HepG2 (cell line): Measurements from ENCODE around the gene KLC4. TPM values are rescaled to one million over a fixed set of nuclear protein-coding genes. Genes with fewer than 3 reads are reported as not detected.

Source experiments
- CHD2 ChIP-seq: IDR thresholded peaks from 2 replicates; pipeline ENCODE4 v1.6.1; 2011; ENCODE audit warnings: low read depth, low read length, improper control_type of control experiment
- GABPB1 ChIP-seq: IDR thresholded peaks from 2 replicates; pipeline ENCODE4 v1.6.1; 2016; ENCODE audit warnings: mild to moderate bottlenecking, missing genetic modification reagents, moderate library complexity, missing compliant biosample characterization
- HOXA5 ChIP-seq: sonication (generic); formaldehyde crosslinking; IDR thresholded peaks from 2 replicates; pipeline ENCODE4 v1.4.0; 2020; ENCODE audit warnings: missing genetic modification reagents
- NFE2L1 ChIP-seq: sonication (generic); formaldehyde crosslinking; IDR thresholded peaks from 2 replicates; pipeline ENCODE4 v1.4.0; 2020; ENCODE audit warnings: missing genetic modification reagents, mild to moderate bottlenecking, borderline replicate concordance
- NFE2L2 ChIP-seq: fragments of 150-350 bp; IDR thresholded peaks from 2 replicates; pipeline ENCODE4 v1.6.1; 2014; ENCODE audit warnings: low read length
- RAD51 ChIP-seq: fragments of 450-650 bp; IDR thresholded peaks from 2 replicates; pipeline ENCODE4 v1.6.1; 2016; ENCODE audit warnings: borderline replicate concordance
- SYNCRIP ChIP-seq: fragments of 200-400 bp; formaldehyde crosslinking; IDR thresholded peaks from 2 replicates; pipeline ENCODE4 v1.6.1; 2018; ENCODE audit warnings: mild to moderate bottlenecking, low read depth, low read length; ENCODE audit not compliant: insufficient read depth
- ZNF274 ChIP-seq: sonication (generic); formaldehyde crosslinking; IDR thresholded peaks from 2 replicates; pipeline ENCODE4 v1.5.1; 2020; ENCODE audit warnings: mild to moderate bottlenecking, missing genetic modification reagents
- ZNF3 ChIP-seq: IDR thresholded peaks from 2 replicates; pipeline ENCODE4 v1.7.0; 2017; ENCODE audit warnings: inconsistent platforms
- ZNF34 ChIP-seq: sonication (generic); formaldehyde crosslinking; IDR thresholded peaks from 2 replicates; pipeline ENCODE4 v1.4.0; 2020; ENCODE audit warnings: mild to moderate bottlenecking, missing genetic modification reagents, borderline replicate concordance
- ZNF775 ChIP-seq: sonication (generic); formaldehyde crosslinking; IDR thresholded peaks from 2 replicates; pipeline ENCODE4 v1.4.0; 2020; ENCODE audit warnings: missing genetic modification reagents, mild to moderate bottlenecking, moderate library complexity, borderline replicate concordance
- polyA plus RNA-seq, 8 experiments: library from polyadenylated mRNA; depleted of rRNA in 3 of 8; stranded (reverse) in 7 of 8; unstranded in 1 of 8; fragments of >200 nt; fragmentation: Illumina TruSeq in 4 of 8; extraction: Trizol in 4 of 8; gene quantifications; 2 replicates each; pipeline versions ENCODE4 v1.2.1 to v1.2.3, GENCODE V29; 2011 to 2016; ENCODE audit warnings: low read depth in 4 of 8, missing spikeins in 1 of 8, mixed read lengths in 1 of 8; ENCODE audit not compliant: insufficient read depth in 1 of 8
- total RNA-seq, 5 experiments: library from RNA; depleted of rRNA; stranded (reverse); fragments of >200 nt; fragmentation: Illumina TruSeq; extraction: Trizol; gene quantifications; 2 replicates each; pipeline ENCODE4 v1.2.3, GENCODE V29; 2016; ENCODE audit warnings: low read depth in 1 of 5
- TF ChIP-seq, protein P1 (sequence below): sonication (generic); formaldehyde crosslinking; IDR thresholded peaks from 2 replicates; pipeline ENCODE4 v1.5.1; 2020; ENCODE audit warnings: mild to moderate bottlenecking, missing genetic modification reagents, moderate library complexity
- TF ChIP-seq, protein P2 (sequence below): sonication (generic); formaldehyde crosslinking; IDR thresholded peaks from 2 replicates; pipeline ENCODE4 v1.8.1; 2022; ENCODE audit warnings: mild to moderate bottlenecking, missing genetic modification reagents
- TF ChIP-seq, protein P3 (sequence below): sonication (generic); formaldehyde crosslinking; conservative IDR thresholded peaks from 2 replicates; pipeline ENCODE4 v1.5.0; 2020; ENCODE audit warnings: missing genetic modification reagents
- TF ChIP-seq, protein P4 (sequence below): sonication (generic); formaldehyde crosslinking; IDR thresholded peaks from 2 replicates; pipeline ENCODE4 v1.4.0; 2020; ENCODE audit warnings: missing genetic modification reagents
- TF ChIP-seq, protein P5 (sequence below): sonication (generic); formaldehyde crosslinking; IDR thresholded peaks from 2 replicates; pipeline ENCODE4 v1.4.0; 2020; ENCODE audit warnings: mild to moderate bottlenecking, low read depth, missing genetic modification reagents

Gene KLC4
- total and polyA plus RNA-seq, 2 of the 13 experiments (the other 11 are each of a cell fraction or from before 2014, with no cell fraction given), result 45.4 to 70.4 TPM

DNA sequence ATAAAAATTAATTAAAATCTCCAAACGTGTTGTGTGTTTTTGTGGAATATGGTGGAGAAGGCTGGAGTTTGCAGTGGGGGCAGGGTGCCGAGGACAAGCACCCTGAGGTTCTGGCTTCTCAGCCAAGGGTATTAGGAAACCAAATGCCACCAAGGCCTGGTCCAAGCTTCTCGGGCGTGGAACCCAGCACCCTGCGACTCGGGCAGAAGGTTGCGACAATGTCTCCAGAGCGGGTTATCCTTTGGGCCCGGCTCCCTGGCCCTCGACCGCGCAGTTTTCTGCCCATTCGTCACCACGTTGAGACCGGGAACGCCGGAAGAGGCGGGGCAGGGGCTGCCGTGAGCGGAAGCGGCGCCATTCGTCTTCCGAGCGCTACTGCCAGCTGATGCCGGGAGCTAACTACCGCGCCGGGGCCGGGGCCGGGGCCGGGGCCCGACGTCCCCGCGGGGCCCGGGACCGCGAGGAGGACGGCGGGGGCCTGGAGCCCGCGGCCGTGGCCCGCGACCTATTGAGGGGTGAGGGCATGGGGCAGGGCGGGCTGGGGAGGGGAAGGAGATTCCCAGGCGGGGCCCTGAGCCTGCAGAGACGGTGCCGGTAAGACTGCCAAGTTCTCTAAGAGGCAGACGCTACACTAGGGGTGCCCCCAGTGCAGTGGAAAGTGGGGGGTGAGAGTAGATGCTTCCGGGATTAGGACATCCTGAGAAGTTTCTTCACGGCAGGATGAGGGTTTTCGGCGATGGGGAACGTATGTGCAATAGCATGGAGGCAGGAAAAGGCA lies 38.0 kb upstream of the KLC4 start, which contains the start of gene RRP36 (continued):
- no peak for TF ChIP-seq NFE2L1 (CRISPR knock-in tag)
- TF ChIP-seq RAD51, result no peak
- TF ChIP-seq NFE2L2, result no peak
- TF ChIP-seq CHD2, result no peak
- TF ChIP-seq HOXA5 (CRISPR knock-in tag), result no peak; the same call in 1 of the 2 replicates
- TF ChIP-seq, protein P1, sequence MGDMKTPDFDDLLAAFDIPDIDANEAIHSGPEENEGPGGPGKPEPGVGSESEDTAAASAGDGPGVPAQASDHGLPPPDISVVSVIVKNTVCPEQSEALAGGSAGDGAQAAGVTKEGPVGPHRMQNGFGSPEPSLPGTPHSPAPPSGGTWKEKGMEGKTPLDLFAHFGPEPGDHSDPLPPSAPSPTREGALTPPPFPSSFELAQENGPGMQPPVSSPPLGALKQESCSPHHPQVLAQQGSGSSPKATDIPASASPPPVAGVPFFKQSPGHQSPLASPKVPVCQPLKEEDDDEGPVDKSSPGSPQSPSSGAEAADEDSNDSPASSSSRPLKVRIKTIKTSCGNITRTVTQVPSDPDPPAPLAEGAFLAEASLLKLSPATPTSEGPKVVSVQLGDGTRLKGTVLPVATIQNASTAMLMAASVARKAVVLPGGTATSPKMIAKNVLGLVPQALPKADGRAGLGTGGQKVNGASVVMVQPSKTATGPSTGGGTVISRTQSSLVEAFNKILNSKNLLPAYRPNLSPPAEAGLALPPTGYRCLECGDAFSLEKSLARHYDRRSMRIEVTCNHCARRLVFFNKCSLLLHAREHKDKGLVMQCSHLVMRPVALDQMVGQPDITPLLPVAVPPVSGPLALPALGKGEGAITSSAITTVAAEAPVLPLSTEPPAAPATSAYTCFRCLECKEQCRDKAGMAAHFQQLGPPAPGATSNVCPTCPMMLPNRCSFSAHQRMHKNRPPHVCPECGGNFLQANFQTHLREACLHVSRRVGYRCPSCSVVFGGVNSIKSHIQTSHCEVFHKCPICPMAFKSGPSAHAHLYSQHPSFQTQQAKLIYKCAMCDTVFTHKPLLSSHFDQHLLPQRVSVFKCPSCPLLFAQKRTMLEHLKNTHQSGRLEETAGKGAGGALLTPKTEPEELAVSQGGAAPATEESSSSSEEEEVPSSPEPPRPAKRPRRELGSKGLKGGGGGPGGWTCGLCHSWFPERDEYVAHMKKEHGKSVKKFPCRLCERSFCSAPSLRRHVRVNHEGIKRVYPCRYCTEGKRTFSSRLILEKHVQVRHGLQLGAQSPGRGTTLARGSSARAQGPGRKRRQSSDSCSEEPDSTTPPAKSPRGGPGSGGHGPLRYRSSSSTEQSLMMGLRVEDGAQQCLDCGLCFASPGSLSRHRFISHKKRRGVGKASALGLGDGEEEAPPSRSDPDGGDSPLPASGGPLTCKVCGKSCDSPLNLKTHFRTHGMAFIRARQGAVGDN (CRISPR knock-in tag), result peak; percentile 96
- no peak for TF ChIP-seq ZNF3 (CRISPR knock-in tag)
- no peak for TF ChIP-seq SYNCRIP
- TF ChIP-seq, protein P2, sequence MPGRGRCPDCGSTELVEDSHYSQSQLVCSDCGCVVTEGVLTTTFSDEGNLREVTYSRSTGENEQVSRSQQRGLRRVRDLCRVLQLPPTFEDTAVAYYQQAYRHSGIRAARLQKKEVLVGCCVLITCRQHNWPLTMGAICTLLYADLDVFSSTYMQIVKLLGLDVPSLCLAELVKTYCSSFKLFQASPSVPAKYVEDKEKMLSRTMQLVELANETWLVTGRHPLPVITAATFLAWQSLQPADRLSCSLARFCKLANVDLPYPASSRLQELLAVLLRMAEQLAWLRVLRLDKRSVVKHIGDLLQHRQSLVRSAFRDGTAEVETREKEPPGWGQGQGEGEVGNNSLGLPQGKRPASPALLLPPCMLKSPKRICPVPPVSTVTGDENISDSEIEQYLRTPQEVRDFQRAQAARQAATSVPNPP (CRISPR knock-in tag), result no peak
- peak; percentile 95 for TF ChIP-seq GABPB1 (CRISPR knock-in tag)
- TF ChIP-seq, protein P3, sequence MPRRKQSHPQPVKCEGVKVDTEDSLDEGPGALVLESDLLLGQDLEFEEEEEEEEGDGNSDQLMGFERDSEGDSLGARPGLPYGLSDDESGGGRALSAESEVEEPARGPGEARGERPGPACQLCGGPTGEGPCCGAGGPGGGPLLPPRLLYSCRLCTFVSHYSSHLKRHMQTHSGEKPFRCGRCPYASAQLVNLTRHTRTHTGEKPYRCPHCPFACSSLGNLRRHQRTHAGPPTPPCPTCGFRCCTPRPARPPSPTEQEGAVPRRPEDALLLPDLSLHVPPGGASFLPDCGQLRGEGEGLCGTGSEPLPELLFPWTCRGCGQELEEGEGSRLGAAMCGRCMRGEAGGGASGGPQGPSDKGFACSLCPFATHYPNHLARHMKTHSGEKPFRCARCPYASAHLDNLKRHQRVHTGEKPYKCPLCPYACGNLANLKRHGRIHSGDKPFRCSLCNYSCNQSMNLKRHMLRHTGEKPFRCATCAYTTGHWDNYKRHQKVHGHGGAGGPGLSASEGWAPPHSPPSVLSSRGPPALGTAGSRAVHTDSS (CRISPR knock-in tag), result no peak
- TF ChIP-seq ZNF274 (CRISPR knock-in tag), result peak; percentile 82; the same call in 1 of the 2 replicates
- no peak for TF ChIP-seq ZNF775 (CRISPR knock-in tag)
- TF ChIP-seq, protein P4, sequence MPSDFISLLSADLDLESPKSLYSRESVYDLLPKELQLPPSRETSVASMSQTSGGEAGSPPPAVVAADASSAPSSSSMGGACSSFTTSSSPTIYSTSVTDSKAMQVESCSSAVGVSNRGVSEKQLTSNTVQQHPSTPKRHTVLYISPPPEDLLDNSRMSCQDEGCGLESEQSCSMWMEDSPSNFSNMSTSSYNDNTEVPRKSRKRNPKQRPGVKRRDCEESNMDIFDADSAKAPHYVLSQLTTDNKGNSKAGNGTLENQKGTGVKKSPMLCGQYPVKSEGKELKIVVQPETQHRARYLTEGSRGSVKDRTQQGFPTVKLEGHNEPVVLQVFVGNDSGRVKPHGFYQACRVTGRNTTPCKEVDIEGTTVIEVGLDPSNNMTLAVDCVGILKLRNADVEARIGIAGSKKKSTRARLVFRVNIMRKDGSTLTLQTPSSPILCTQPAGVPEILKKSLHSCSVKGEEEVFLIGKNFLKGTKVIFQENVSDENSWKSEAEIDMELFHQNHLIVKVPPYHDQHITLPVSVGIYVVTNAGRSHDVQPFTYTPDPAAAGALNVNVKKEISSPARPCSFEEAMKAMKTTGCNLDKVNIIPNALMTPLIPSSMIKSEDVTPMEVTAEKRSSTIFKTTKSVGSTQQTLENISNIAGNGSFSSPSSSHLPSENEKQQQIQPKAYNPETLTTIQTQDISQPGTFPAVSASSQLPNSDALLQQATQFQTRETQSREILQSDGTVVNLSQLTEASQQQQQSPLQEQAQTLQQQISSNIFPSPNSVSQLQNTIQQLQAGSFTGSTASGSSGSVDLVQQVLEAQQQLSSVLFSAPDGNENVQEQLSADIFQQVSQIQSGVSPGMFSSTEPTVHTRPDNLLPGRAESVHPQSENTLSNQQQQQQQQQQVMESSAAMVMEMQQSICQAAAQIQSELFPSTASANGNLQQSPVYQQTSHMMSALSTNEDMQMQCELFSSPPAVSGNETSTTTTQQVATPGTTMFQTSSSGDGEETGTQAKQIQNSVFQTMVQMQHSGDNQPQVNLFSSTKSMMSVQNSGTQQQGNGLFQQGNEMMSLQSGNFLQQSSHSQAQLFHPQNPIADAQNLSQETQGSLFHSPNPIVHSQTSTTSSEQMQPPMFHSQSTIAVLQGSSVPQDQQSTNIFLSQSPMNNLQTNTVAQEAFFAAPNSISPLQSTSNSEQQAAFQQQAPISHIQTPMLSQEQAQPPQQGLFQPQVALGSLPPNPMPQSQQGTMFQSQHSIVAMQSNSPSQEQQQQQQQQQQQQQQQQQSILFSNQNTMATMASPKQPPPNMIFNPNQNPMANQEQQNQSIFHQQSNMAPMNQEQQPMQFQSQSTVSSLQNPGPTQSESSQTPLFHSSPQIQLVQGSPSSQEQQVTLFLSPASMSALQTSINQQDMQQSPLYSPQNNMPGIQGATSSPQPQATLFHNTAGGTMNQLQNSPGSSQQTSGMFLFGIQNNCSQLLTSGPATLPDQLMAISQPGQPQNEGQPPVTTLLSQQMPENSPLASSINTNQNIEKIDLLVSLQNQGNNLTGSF, result peak; percentile 88; the same call in 1 of the 2 replicates
- TF ChIP-seq, protein P5, sequence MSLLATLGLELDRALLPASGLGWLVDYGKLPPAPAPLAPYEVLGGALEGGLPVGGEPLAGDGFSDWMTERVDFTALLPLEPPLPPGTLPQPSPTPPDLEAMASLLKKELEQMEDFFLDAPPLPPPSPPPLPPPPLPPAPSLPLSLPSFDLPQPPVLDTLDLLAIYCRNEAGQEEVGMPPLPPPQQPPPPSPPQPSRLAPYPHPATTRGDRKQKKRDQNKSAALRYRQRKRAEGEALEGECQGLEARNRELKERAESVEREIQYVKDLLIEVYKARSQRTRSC (CRISPR knock-in tag), result no peak
- no peak for TF ChIP-seq ZNF34 (CRISPR knock-in tag)
